Transverse colon (tissue), 3 donors: Measurements from ENCODE around the gene PTPRD.

Experiments used
- CTCF ChIP-seq, 5 experiments: fragments of 200-600 bp in 3 of 5; fragments of 450-650 bp in 2 of 5; sonication (generic) in 3 of 5; IDR thresholded peaks; 1 replicate in 2 of 5; 2 replicates in 3 of 5; pipeline ENCODE4 v1.5.1; 2016 to 2017; ENCODE audit warnings: antibody characterized with exemption in 5 of 5, inconsistent platforms in 3 of 5, mild to moderate bottlenecking in 2 of 5, moderate library complexity in 1 of 5
- EP300 ChIP-seq: sonication (generic); formaldehyde crosslinking; IDR thresholded peaks from one replicate; pipeline ENCODE4 v1.6.1; 2017; ENCODE audit warnings: antibody characterized with exemption, low read depth
- POLR2A ChIP-seq: fragments of 450-650 bp; IDR thresholded peaks from one replicate; pipeline ENCODE4 v1.6.1; 2016; ENCODE audit warnings: antibody characterized with exemption, mild to moderate bottlenecking, moderate library complexity

GRCh38 chr9:9246726-9247125 lies 1366.1 kb downstream of the PTPRD start:
- no peak for TF ChIP-seq CTCF (IDR thresholded peaks at IDR 0.05)
- no peak for TF ChIP-seq EP300
- TF ChIP-seq POLR2A: no peak
